Neuronal stem cell (in vitro differentiated cells): ENCODE data around the gene SNAPC2.

Experiments
- DNase-seq: peaks from one replicate; pipeline ENCODE4 v3.0.0-alpha.2; 2013; ENCODE audit warnings: low spot score
- H2AFZ ChIP-seq: one replicate; pipeline ENCODE4 v1.6.1; 2013; ENCODE audit warnings: mild to moderate bottlenecking, low read length, inconsistent platforms
- H2AK5ac ChIP-seq: 2 replicates; pipeline ENCODE4 v1.6.1; 2013; ENCODE audit warnings: low read depth, mild to moderate bottlenecking, inconsistent platforms, low read length, moderate library complexity, mixed read lengths
- H2BK120ac ChIP-seq: 2 replicates; pipeline ENCODE4 v1.6.1; 2013; ENCODE audit warnings: low read depth, mild to moderate bottlenecking, inconsistent platforms, low read length, moderate library complexity, mixed read lengths
- H2BK12ac ChIP-seq: one replicate; pipeline ENCODE4 v1.6.1; 2013; ENCODE audit warnings: low read length, inconsistent platforms
- H2BK15ac ChIP-seq: 2 replicates; pipeline ENCODE4 v1.6.1; 2013; ENCODE audit warnings: mild to moderate bottlenecking, low read length, inconsistent platforms, mixed read lengths
- H2BK5ac ChIP-seq: one replicate; pipeline ENCODE4 v1.6.1; 2013; ENCODE audit warnings: inconsistent platforms, mild to moderate bottlenecking, low read length, moderate library complexity
- H3K14ac ChIP-seq: one replicate; pipeline ENCODE4 v1.6.1; 2013; ENCODE audit warnings: low read length, inconsistent platforms
- H3K18ac ChIP-seq: 2 replicates; pipeline ENCODE4 v1.6.1; 2013; ENCODE audit warnings: low read length, inconsistent platforms
- H3K23ac ChIP-seq: 2 replicates; pipeline ENCODE4 v1.6.1; 2013; ENCODE audit warnings: low read depth, mild to moderate bottlenecking, mixed read lengths, low read length, inconsistent platforms; ENCODE audit not compliant: poor library complexity
- H3K27ac ChIP-seq: replicated peaks from 3 replicates; pipeline ENCODE4 v1.5.1; 2013; ENCODE audit warnings: low read length, inconsistent platforms
- H3K27me3 ChIP-seq, 3 experiments: 2 replicates each; pipeline ENCODE4 v1.6.1; 2013; ENCODE audit warnings: low read length in 3 of 3, mild to moderate bottlenecking in 2 of 3, inconsistent platforms in 1 of 3, low read depth in 1 of 3, mixed read lengths in 1 of 3, moderate library complexity in 1 of 3; ENCODE audit not compliant: control insufficient read depth in 3 of 3, insufficient read depth in 3 of 3
- H3K36me3 ChIP-seq, 2 donors: replicated peaks in 1 of 2; 2 replicates each; pipeline ENCODE4 v1.6.1; 2013; ENCODE audit warnings: low read length in 2 of 2; ENCODE audit not compliant: control insufficient read depth in 2 of 2, insufficient read depth in 2 of 2
- H3K4ac ChIP-seq: 2 replicates; pipeline ENCODE4 v1.6.1; 2013; ENCODE audit warnings: inconsistent platforms, mild to moderate bottlenecking, low read length, moderate library complexity
- H3K4me1 ChIP-seq, 2 donors: 1 replicate in 1 of 2; 2 replicates in 1 of 2; pipeline ENCODE4 v1.6.1; 2013; ENCODE audit warnings: low read length in 2 of 2, low read depth in 1 of 2; ENCODE audit not compliant: control insufficient read depth in 2 of 2, insufficient read depth in 1 of 2
- H3K4me2 ChIP-seq: one replicate; pipeline ENCODE4 v1.6.1; 2013; ENCODE audit warnings: mild to moderate bottlenecking, low read length, inconsistent platforms; ENCODE audit not compliant: insufficient read depth, poor library complexity, severe bottlenecking
- H3K4me3 ChIP-seq, 2 donors: 2 replicates each; pipeline ENCODE4 v1.5.1; 2013; ENCODE audit warnings: low read length in 2 of 2, mild to moderate bottlenecking in 2 of 2, inconsistent platforms in 1 of 2, moderate library complexity in 1 of 2
- H3K79me1 ChIP-seq: one replicate; pipeline ENCODE4 v1.6.1; 2013; ENCODE audit warnings: low read depth, mild to moderate bottlenecking, inconsistent platforms, low read length, moderate library complexity
- H3K9ac ChIP-seq: one replicate; pipeline ENCODE4 v1.6.1; 2013; ENCODE audit warnings: mild to moderate bottlenecking, low read depth, low read length, inconsistent platforms; ENCODE audit not compliant: poor library complexity
- H3K9me3 ChIP-seq, 2 donors: replicated peaks in 1 of 2; 2 replicates each; pipeline versions ENCODE3 to v1.6.1; 2013; ENCODE audit warnings: low read length in 2 of 2, mild to moderate bottlenecking in 2 of 2, inconsistent platforms in 1 of 2, low read depth in 1 of 2, mixed read lengths in 1 of 2, moderate library complexity in 1 of 2; ENCODE audit not compliant: control insufficient read depth in 2 of 2, insufficient read depth in 1 of 2
- H4K8ac ChIP-seq: one replicate; pipeline ENCODE4 v1.6.1; 2013; ENCODE audit warnings: low read depth, mild to moderate bottlenecking, inconsistent platforms, low read length, moderate library complexity
- H4K91ac ChIP-seq: one replicate; pipeline ENCODE4 v1.6.1; 2013; ENCODE audit warnings: low read length, low read depth, mild to moderate bottlenecking, inconsistent platforms; ENCODE audit not compliant: poor library complexity
- WGBS, 2 donors: extraction: QIAGEN DNeasy Blood & Tissue Kit; methylation state at CpG; one replicate each; pipeline ENCODE4 v1.1.7; 2013; ENCODE audit warnings: missing lambda C conversion rate in 2 of 2, mixed read lengths in 1 of 2; ENCODE audit not compliant: insufficient read length in 2 of 2, insufficient replicate concordance in 1 of 2; ENCODE audit errors: extremely low coverage in 2 of 2; 5-methylcytosine and 5-hydroxymethylcytosine counted together

Gene SNAPC2

DNA sequence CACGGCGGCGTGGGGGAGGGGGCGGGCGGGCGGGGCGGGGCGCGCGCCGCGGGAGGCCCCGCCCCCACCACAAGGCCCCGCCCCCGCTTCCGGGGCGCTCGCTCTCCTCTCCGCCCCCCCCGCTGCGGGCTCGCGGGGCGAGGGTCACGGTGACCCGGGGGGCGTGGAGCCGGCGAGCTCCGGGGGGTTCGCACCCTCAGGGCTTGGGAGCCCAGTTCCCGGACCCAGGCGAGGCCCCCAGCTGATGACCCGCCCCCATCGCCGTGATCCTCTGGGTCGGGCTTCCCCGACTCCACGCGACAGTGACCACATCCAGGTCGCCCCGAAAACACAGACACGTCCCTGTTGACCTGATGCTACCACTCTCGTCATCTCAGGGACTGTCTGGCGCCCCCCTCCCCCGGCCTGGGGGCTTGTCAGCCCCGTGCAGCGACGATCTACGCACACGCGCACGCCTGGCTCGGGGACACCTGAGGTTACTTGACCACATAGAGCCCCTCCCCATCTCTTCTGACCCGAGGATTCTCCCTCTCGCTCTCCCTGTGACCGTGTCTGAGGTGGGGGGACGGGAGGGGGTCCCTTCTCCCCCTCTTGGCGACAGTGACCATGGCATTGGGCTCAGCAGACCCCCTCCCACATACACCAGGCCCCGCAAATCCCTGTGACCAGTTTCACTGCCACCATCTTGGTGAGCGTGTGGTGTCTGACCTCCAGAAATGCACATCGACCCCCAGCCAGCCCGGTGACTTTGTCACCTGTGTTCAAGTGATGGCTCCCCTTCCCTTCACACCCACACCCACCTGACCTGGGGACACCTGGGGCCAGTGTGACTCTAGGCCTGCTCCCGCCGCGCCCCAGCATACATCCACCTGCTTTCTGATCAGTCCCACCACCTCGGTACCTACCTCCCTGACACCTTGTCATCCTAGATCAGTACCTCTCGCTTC, 15.8 kb upstream of the SNAPC2 start:
- no peak overlapping the region for H3K4ac ChIP-seq
- peaks cover 13% of the 10 kb centered on the region in 2 donors for H3K4me1 ChIP-seq
- peaks cover 5 to 20% of the 10 kb centered on the region in 2 donors for H3K36me3 ChIP-seq
- H3K23ac ChIP-seq: peak overlapping the region; percentile 96
- H4K91ac ChIP-seq: no peak overlapping the region
- H3K27me3 ChIP-seq: peaks cover 0 to 4% (median 0%) of the 10 kb centered on the region in 3 experiments
- H3K14ac ChIP-seq: peak overlapping the region; percentile 21
- peak overlapping the region; percentile 80 for H3K9ac ChIP-seq
- H2AK5ac ChIP-seq: peak overlapping the region; percentile 89
- no peak overlapping the region for H2BK120ac ChIP-seq
- peak overlapping the region; percentile 81 for H2BK15ac ChIP-seq
- no peak overlapping the region for H2BK12ac ChIP-seq
- peak overlapping the region; percentile 87 to 97 for H3K4me3 ChIP-seq
- H4K8ac ChIP-seq: no peak overlapping the region
- H2BK5ac ChIP-seq: peak overlapping the region; percentile 93
- H2AFZ ChIP-seq: peak overlapping the region; percentile 87
- WGBS, 2 donors: no CpG with 5 or more reads among the region's 68 CpGs
- peaks cover 25% of the 10 kb centered on the region for H3K79me1 ChIP-seq
- peak overlapping the region; percentile 100 for H3K18ac ChIP-seq
- H3K9me3 ChIP-seq: no peaks in the 10 kb centered on the region
- peak overlapping the region; percentile 98 for H3K4me2 ChIP-seq
- H3K27ac ChIP-seq: peak overlapping the region; percentile 78
- DNase-seq: no peak

DNA sequence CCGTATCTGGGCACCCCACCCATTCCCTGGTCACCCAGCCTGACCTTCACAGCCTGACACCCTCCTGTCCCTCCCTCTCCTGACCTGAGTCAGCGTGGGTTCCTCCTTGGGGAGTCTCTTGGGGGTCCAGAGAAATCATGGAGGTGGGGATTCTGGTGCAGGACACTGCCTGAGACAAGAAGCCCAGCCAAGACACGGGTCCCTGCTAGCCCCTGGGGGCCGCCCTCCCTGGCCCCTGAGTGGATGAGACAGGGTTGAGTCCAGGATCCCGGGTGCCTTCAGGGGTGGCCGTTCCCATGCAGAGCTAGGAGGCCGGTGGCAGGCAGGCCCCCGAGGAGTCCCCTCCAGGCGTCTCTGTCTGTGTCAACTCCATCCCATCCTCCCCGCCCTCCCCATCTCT, 14.9 kb upstream of the SNAPC2 start:
- no peak overlapping the region for H2BK5ac ChIP-seq
- H3K23ac ChIP-seq: no peak overlapping the region
- peak overlapping the region in 1 of 2 donors; percentile 97 for H3K4me3 ChIP-seq
- H3K9me3 ChIP-seq: no peaks in the 10 kb centered on the region
- no peak overlapping the region for H3K18ac ChIP-seq
- peaks cover 0 to 4% (median 0%) of the 10 kb centered on the region in 3 experiments for H3K27me3 ChIP-seq
- H3K4me1 ChIP-seq: peaks cover 13% of the 10 kb centered on the region in 2 donors
- peaks cover 10 to 28% of the 10 kb centered on the region in 2 donors for H3K36me3 ChIP-seq
- no peak for DNase-seq
- no peak overlapping the region for H3K27ac ChIP-seq
- H3K79me1 ChIP-seq: peaks cover 25% of the 10 kb centered on the region
- H4K8ac ChIP-seq: no peak overlapping the region
- no peak overlapping the region for H3K4ac ChIP-seq
- no peak overlapping the region for H2BK120ac ChIP-seq
- H3K9ac ChIP-seq: no peak overlapping the region
- no peak overlapping the region for H3K4me2 ChIP-seq
- H3K14ac ChIP-seq: no peak overlapping the region
- H2AFZ ChIP-seq: no peak overlapping the region
- H2BK12ac ChIP-seq: no peak overlapping the region
- no peak overlapping the region for H2BK15ac ChIP-seq
- WGBS, 2 donors: no CpG with 5 or more reads among the region's 10 CpGs
- no peak overlapping the region for H4K91ac ChIP-seq
- no peak overlapping the region for H2AK5ac ChIP-seq

DNA sequence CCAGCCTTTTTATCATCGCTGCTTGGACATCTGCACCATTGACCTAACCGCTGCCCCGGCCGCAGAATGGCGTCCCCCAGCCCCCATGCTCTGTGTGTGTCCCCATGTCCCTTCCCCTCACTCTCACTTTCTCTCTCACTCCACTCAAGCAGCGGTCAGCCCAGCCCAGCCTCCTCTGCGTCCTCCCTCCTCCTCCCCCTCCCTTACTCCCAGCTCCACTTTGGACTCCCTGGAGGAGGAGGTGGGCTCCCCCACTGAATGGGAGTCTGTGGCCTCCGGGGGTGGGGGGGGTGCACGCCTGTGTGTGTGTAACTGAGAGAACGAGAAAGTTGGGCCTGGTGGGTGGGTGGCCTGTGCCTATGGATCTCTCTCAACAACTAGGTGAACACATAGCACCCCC, 14.3 kb upstream of the SNAPC2 start:
- no peak overlapping the region for H2BK12ac ChIP-seq
- H2BK5ac ChIP-seq: no peak overlapping the region
- peaks cover 0 to 4% (median 0%) of the 10 kb centered on the region in 3 experiments for H3K27me3 ChIP-seq
- H2AFZ ChIP-seq: no peak overlapping the region
- no peak overlapping the region for H2AK5ac ChIP-seq
- H3K18ac ChIP-seq: no peak overlapping the region
- H3K9ac ChIP-seq: peak overlapping the region; percentile 30
- H3K14ac ChIP-seq: no peak overlapping the region
- no peak overlapping the region for H3K4me2 ChIP-seq
- peaks cover 27% of the 10 kb centered on the region for H3K79me1 ChIP-seq
- H3K4me1 ChIP-seq: peaks cover 13% of the 10 kb centered on the region in 2 donors
- no peak overlapping the region for H4K91ac ChIP-seq
- DNase-seq: no peak
- no peak overlapping the region for H3K27ac ChIP-seq
- no peak overlapping the region for H3K4me3 ChIP-seq
- peaks cover 16 to 34% of the 10 kb centered on the region in 2 donors for H3K36me3 ChIP-seq
- H2BK120ac ChIP-seq: no peak overlapping the region
- no peak overlapping the region for H4K8ac ChIP-seq
- H3K4ac ChIP-seq: no peak overlapping the region
- WGBS, 2 donors: no CpG with 5 or more reads among the region's 10 CpGs
- no peak overlapping the region for H2BK15ac ChIP-seq
- no peaks in the 10 kb centered on the region for H3K9me3 ChIP-seq
- peak overlapping the region; percentile 22 for H3K23ac ChIP-seq

DNA sequence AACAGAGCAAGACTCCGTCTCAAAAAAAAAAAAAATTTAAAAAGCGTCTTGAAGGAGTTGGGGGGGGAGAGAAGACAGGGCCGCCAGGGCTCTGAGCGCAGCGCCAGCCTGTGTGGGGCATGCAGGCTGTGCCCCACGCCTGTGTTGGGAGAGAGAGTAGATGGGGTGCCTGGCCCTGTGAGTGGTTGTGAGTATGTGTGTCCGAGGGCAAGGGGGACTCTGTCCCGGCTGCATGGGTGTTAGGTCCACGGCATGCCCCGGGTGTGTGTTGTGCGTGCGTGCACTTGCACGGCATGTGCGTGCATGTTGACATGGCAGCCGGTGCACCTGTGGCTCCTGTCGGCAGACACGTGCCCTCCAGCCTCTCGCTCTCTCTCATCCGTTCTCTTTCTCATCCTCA, 13.0 kb upstream of the SNAPC2 start:
- Histone ChIP-seq H3K9me3 (no peaks in the 10 kb centered on the region), H3K4me1 (peaks cover 13% of the 10 kb centered on the region in 2 donors), H4K8ac (no peak overlapping the region), H2BK120ac (no peak overlapping the region), H3K4me3 (no peak overlapping the region), H3K79me1 (peaks cover 27% of the 10 kb centered on the region), H3K4ac (no peak overlapping the region), H3K27me3 (peaks cover 0 to 4% (median 0%) of the 10 kb centered on the region in 3 experiments), H3K4me2 (no peak overlapping the region), H3K23ac (peak overlapping the region; percentile 99), H2AK5ac (no peak overlapping the region), H3K14ac (peak overlapping the region; percentile 21), H3K36me3 (peaks cover 21 to 45% of the 10 kb centered on the region in 2 donors), H2BK15ac (no peak overlapping the region), H3K27ac (no peak overlapping the region), H3K18ac (no peak overlapping the region), H2BK5ac (peak overlapping the region; percentile 53), H4K91ac (peak overlapping the region; percentile 30), H2AFZ (no peak overlapping the region), H2BK12ac (no peak overlapping the region), H3K9ac (peak overlapping the region; percentile 72)
- DNase-seq: no peak
- WGBS, 2 donors: no CpG with 5 or more reads among the region's 19 CpGs
